Measurements from ENCODE around the gene GFRA1.

DNA sequence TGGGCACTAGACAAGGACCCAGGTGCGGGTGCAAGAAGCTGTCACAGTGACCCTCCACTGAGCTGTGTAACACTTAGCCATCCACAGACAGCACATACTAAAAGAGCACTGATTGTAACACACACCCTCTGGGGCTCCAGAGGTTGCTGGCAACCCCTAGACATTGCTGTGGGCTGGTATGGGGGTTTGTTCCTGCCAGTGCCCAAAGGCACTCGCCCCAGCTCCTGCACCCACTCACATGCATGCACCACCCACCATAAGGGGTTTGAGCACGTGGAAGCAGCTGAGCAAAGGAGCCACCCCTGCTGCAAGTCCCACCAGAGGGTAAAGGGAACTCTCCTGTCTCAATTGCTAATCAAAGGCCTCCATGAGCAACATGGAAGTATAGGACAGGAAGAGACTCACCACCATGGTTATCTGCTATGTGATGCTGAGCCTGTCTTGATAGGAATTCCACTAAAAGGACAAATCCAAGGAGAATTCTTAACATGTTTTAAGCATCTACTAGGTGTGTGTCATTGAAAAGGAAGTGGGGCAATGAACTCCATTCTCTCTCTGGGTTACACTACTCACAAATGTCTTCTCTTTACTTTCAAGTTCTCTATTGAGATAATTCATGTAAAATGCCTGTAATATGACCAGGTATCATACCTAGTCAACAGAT lies 103.1 kb downstream of the GFRA1 start:
- TF ChIP-seq, protein P1, sequence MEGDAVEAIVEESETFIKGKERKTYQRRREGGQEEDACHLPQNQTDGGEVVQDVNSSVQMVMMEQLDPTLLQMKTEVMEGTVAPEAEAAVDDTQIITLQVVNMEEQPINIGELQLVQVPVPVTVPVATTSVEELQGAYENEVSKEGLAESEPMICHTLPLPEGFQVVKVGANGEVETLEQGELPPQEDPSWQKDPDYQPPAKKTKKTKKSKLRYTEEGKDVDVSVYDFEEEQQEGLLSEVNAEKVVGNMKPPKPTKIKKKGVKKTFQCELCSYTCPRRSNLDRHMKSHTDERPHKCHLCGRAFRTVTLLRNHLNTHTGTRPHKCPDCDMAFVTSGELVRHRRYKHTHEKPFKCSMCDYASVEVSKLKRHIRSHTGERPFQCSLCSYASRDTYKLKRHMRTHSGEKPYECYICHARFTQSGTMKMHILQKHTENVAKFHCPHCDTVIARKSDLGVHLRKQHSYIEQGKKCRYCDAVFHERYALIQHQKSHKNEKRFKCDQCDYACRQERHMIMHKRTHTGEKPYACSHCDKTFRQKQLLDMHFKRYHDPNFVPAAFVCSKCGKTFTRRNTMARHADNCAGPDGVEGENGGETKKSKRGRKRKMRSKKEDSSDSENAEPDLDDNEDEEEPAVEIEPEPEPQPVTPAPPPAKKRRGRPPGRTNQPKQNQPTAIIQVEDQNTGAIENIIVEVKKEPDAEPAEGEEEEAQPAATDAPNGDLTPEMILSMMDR (IDR thresholded peaks at IDR 0.05; ENCODE audit: insufficient read depth, low read length, poor library complexity, severe bottlenecking) = no peak
- no peak for TF ChIP-seq EZH2phosphoT487 (conservative IDR thresholded peaks at IDR 0.05; ENCODE audit: low read length)
